HL-60 (cell line): ENCODE results near the gene PRDX4.

Source experiments
- DNase-seq, 2 experiments: peaks; one replicate each; pipeline ENCODE4 v3.0.0-alpha.2; 2010 to 2020; ENCODE audit warnings: low read depth in 1 of 2, low spot score in 1 of 2
- H3K27ac ChIP-seq: fragments of 250-450 bp; sonication (Bioruptor Pico); replicated peaks from 2 replicates; pipeline ENCODE4 v1.5.1; 2020; ENCODE audit warnings: mild to moderate bottlenecking, moderate library complexity
- H3K27me3 ChIP-seq: fragments of 250-450 bp; sonication (Bioruptor Pico); 2 replicates; pipeline ENCODE4 v1.5.1; 2021; ENCODE audit warnings: mild to moderate bottlenecking, moderate library complexity; ENCODE audit not compliant: insufficient read depth, poor library complexity, severe bottlenecking
- H3K4me3 ChIP-seq: replicated peaks from 2 replicates; pipeline ENCODE4 v1.5.1; 2011; ENCODE audit warnings: mild to moderate bottlenecking, control low read depth, low read length; ENCODE audit not compliant: insufficient read depth
- CTCF ChIP-seq: IDR thresholded peaks from one replicate; pipeline ENCODE4 v1.5.1; 2011; ENCODE audit warnings: low read length, control low read depth, inconsistent platforms; ENCODE audit not compliant: insufficient read depth
- GABPA ChIP-seq: IDR thresholded peaks from 2 replicates; pipeline ENCODE4 v1.6.1; 2012; ENCODE audit warnings: low read depth
- POLR2AphosphoS5 ChIP-seq: IDR thresholded peaks from 2 replicates; pipeline ENCODE4 v1.6.1; 2012; ENCODE audit warnings: low read depth
- REST ChIP-seq: IDR thresholded peaks from 2 replicates; pipeline ENCODE4 v1.6.1; 2012; ENCODE audit warnings: low read depth; ENCODE audit not compliant: insufficient replicate concordance
- SPI1 ChIP-seq: IDR thresholded peaks from 2 replicates; pipeline ENCODE4 v1.6.1; 2012; ENCODE audit warnings: low read depth, mild to moderate bottlenecking, borderline replicate concordance

PRDX4 gene

GRCh38 chrX:23637187-23637586 is 30.1 kb upstream of the PRDX4 start:
- H3K27me3 ChIP-seq = no peaks in the 10 kb centered on the region

GRCh38 chrX:23643020-23643419 is 24.3 kb upstream of the PRDX4 start:
- TF ChIP-seq POLR2AphosphoS5 (no peak), REST (no peak), CTCF (no peak), SPI1 (no peak), GABPA (no peak)
- no peaks in the 10 kb centered on the region for H3K27me3 ChIP-seq
- no peak overlapping the region for H3K27ac ChIP-seq
- no peak overlapping the region for H3K4me3 ChIP-seq
- DNase-seq = no peak

More at GRCh38 chrX:23637187-23637586, 30.1 kb upstream of the PRDX4 start:
- Histone ChIP-seq H3K27ac (no peak overlapping the region), H3K4me3 (no peak overlapping the region)
- DNase-seq = no peak
- TF ChIP-seq SPI1 (no peak), CTCF (no peak), REST (no peak), POLR2AphosphoS5 (no peak), GABPA (no peak)

GRCh38 chrX:23644744-23645143 is 22.5 kb upstream of the PRDX4 start:
- Histone ChIP-seq H3K27ac (no peak overlapping the region), H3K4me3 (no peak overlapping the region), H3K27me3 (no peaks in the 10 kb centered on the region)
- DNase-seq = no peak
- TF ChIP-seq CTCF (no peak), REST (no peak), SPI1 (no peak), GABPA (no peak), POLR2AphosphoS5 (no peak)
